CD4-positive, CD25-positive, alpha-beta regulatory T cell (primary cell): ENCODE data around the gene RBMX. TPM values are rescaled to one million over a fixed set of nuclear protein-coding genes. Genes with fewer than 3 reads are reported as not detected.

Experiments used
- ATAC-seq, 2 donors: fragments of 150-1000 bp; cut with Tn5 transposase; one replicate each; pipeline ENCODE4 v1.10.0; 2021; ENCODE audit warnings: low read depth in 2 of 2, moderate number of reproducible peaks in 2 of 2, moderate library complexity in 1 of 2
- DNase-seq, 3 donors: peaks; one replicate each; pipeline versions ENCODE4 v3.0.0 to v3.0.0-alpha.2; 2012 to 2022; ENCODE audit warnings: mixed read lengths in 1 of 3
- H3K27ac ChIP-seq: one replicate; pipeline ENCODE4 v1.7.0; 2013; ENCODE audit warnings: mild to moderate bottlenecking, low read length; ENCODE audit not compliant: insufficient read depth, poor library complexity, severe bottlenecking
- H3K27me3 ChIP-seq: one replicate; pipeline ENCODE4 v1.7.0; 2013; ENCODE audit warnings: low read length; ENCODE audit not compliant: control insufficient read depth, insufficient read depth
- H3K36me3 ChIP-seq: one replicate; pipeline ENCODE4 v1.7.0; 2013; ENCODE audit warnings: mild to moderate bottlenecking, low read length, moderate library complexity; ENCODE audit not compliant: control insufficient read depth, insufficient read depth
- H3K4me1 ChIP-seq: 2 replicates; pipeline ENCODE4 v1.7.0; 2013; ENCODE audit warnings: mild to moderate bottlenecking, low read length; ENCODE audit not compliant: insufficient read depth, control insufficient read depth, poor library complexity, severe bottlenecking
- H3K4me3 ChIP-seq: one replicate; pipeline ENCODE4 v1.7.0; 2013; ENCODE audit warnings: low read depth, mild to moderate bottlenecking, low read length, moderate library complexity
- H3K9me3 ChIP-seq, 2 experiments: 1 replicate in 1 of 2; 2 replicates in 1 of 2; pipeline ENCODE4 v1.7.0; 2013; ENCODE audit warnings: low read length in 2 of 2, mild to moderate bottlenecking in 1 of 2, moderate library complexity in 1 of 2; ENCODE audit not compliant: control insufficient read depth in 2 of 2
- H3K27ac Mint-ChIP-seq, 3 donors: one replicate each; pipeline ENCODE4 v1.8.0; 2020 to 2022; ENCODE audit warnings: mild to moderate bottlenecking in 3 of 3, mixed read lengths in 3 of 3, moderate library complexity in 2 of 3
- H3K27me3 Mint-ChIP-seq: one replicate; pipeline ENCODE4 v1.8.0; 2022; ENCODE audit warnings: mild to moderate bottlenecking, mixed read lengths
- H3K36me3 Mint-ChIP-seq: one replicate; pipeline ENCODE4 v1.8.0; 2020; ENCODE audit warnings: mixed read lengths
- H3K4me1 Mint-ChIP-seq, 4 donors: one replicate each; pipeline ENCODE4 v1.8.0; 2020 to 2022; ENCODE audit warnings: mixed read lengths in 4 of 4, mild to moderate bottlenecking in 1 of 4
- H3K4me3 Mint-ChIP-seq, 4 donors: one replicate each; pipeline ENCODE4 v1.8.0; 2020 to 2022; ENCODE audit warnings: mild to moderate bottlenecking in 4 of 4, mixed read lengths in 4 of 4, moderate library complexity in 3 of 4
- H3K9me3 Mint-ChIP-seq, 7 donors: one replicate each; pipeline ENCODE4 v1.8.0; 2020 to 2022; ENCODE audit warnings: mixed read lengths in 7 of 7, mild to moderate bottlenecking in 3 of 7, moderate library complexity in 2 of 7
- polyA plus RNA-seq, 4 donors: library from polyadenylated mRNA; unstranded; fragments of 300-500 nt; fragmentation: Illumina TruSeq; gene quantifications; one replicate each; pipeline ENCODE4 v1.2.3, GENCODE V29; 2021
- total RNA-seq: library from RNA; stranded (reverse); gene quantifications from one replicate; pipeline ENCODE4 v1.2.3, GENCODE V29; 2022

The RBMX gene
- total and polyA plus RNA-seq, 5 donors from 2014 or later: 181 to 249 (median 213) TPM

GRCh38 chrX:136829413-136829812, 51.1 kb downstream of the RBMX start:
- Histone ChIP-seq H3K36me3 (no peaks in the 10 kb centered on the region), H3K9me3 (no peaks in the 10 kb centered on the region), H3K27me3 (no peaks in the 10 kb centered on the region), H3K4me3 (no peak overlapping the region), H3K27ac (no peak overlapping the region), H3K4me1 (no peaks in the 10 kb centered on the region)
- ATAC-seq (no peak), DNase-seq (no peak)
- Mint-ChIP-seq H3K36me3 (no peaks in the 10 kb centered on the region), H3K4me1 (no peaks in the 10 kb centered on the region), H3K4me3 (no peak overlapping the region), H3K9me3 (peaks cover 0 to 2% (median 0%) of the 10 kb centered on the region in 7 donors), H3K27ac (no peak overlapping the region), H3K27me3 (no peaks in the 10 kb centered on the region)

GRCh38 chrX:136828830-136829229, 51.7 kb downstream of the RBMX start:
- DNase-seq (no peak), ATAC-seq (no peak)
- H3K4me1 Mint-ChIP-seq: no peaks in the 10 kb centered on the region
- Histone ChIP-seq H3K27ac (no peak overlapping the region), H3K27me3 (no peaks in the 10 kb centered on the region), H3K4me1 (no peaks in the 10 kb centered on the region), H3K36me3 (no peaks in the 10 kb centered on the region), H3K9me3 (no peaks in the 10 kb centered on the region), H3K4me3 (no peak overlapping the region)
- H3K4me3 Mint-ChIP-seq: no peak overlapping the region
- no peak overlapping the region for H3K27ac Mint-ChIP-seq
- H3K36me3 Mint-ChIP-seq: no peaks in the 10 kb centered on the region
- no peaks in the 10 kb centered on the region for H3K27me3 Mint-ChIP-seq
- H3K9me3 Mint-ChIP-seq: peaks cover 0 to 2% (median 0%) of the 10 kb centered on the region in 7 donors

GRCh38 chrX:136827026-136827425, 53.5 kb downstream of the RBMX start:
- Histone ChIP-seq H3K36me3 (no peaks in the 10 kb centered on the region), H3K4me3 (no peak overlapping the region), H3K27me3 (no peaks in the 10 kb centered on the region), H3K4me1 (no peaks in the 10 kb centered on the region), H3K9me3 (no peaks in the 10 kb centered on the region), H3K27ac (no peak overlapping the region)
- Mint-ChIP-seq H3K36me3 (no peaks in the 10 kb centered on the region), H3K4me1 (no peaks in the 10 kb centered on the region), H3K4me3 (no peak overlapping the region), H3K27me3 (no peaks in the 10 kb centered on the region), H3K27ac (no peak overlapping the region), H3K9me3 (peaks cover 0 to 2% (median 0%) of the 10 kb centered on the region in 7 donors)
- DNase-seq: no peak
- no peak for ATAC-seq

- Mint-ChIP-seq H3K9me3 (peaks cover 0 to 2% (median 0%) of the 10 kb centered on the region in 7 donors), H3K4me1 (peaks cover 0 to 5% (median 0%) of the 10 kb centered on the region in 4 donors), H3K27ac (no peak overlapping the region), H3K36me3 (peaks cover 3% of the 10 kb centered on the region), H3K27me3 (no peaks in the 10 kb centered on the region), H3K4me3 (no peak overlapping the region)
- Histone ChIP-seq H3K4me3 (no peak overlapping the region), H3K27me3 (no peaks in the 10 kb centered on the region), H3K4me1 (no peaks in the 10 kb centered on the region), H3K9me3 (no peaks in the 10 kb centered on the region), H3K27ac (no peak overlapping the region), H3K36me3 (no peaks in the 10 kb centered on the region)
- DNase-seq (no peak), ATAC-seq (no peak)
Observed at GRCh38 chrX:136825771-136826170, 54.8 kb downstream of the RBMX start.

Other genes starting within 250 kb of the RBMX start
- gene CD40LG, start 232.6 kb downstream of the RBMX start, total RNA-seq: 24.0 TPM
- gene CD40LG, start 232.6 kb downstream of the RBMX start, polyA plus RNA-seq: 10 to 100 TPM in 2 of 4 donors, 1 to 10 TPM in 2; 7.6 to 25.0 (median 14.3) TPM
- 87.8 TPM for gene ARHGEF6, start 99.8 kb downstream of the RBMX start, total RNA-seq
- gene ARHGEF6, start 99.8 kb downstream of the RBMX start, polyA plus RNA-seq: 100 to 1,000 TPM in 1 of 4 donors, 10 to 100 TPM in 3; 83.0 to 111 (median 86.9) TPM
- not detected for gene GPR101, start 153.3 kb upstream of the RBMX start, total RNA-seq
- not detected for gene GPR101, start 153.3 kb upstream of the RBMX start, polyA plus RNA-seq